Activated T-helper 2 cell treated with anti-CD3 and anti-CD28 coated beads, Interferon-gamma antibody, Interleukin-2, Interleukin-4, amounts not matched to agents 10 μg/mL and 5 μg/mL and 100 μg/mL, durations not matched to agents 14 hours and 24 hours and 36 hours (primary cell): ENCODE results near the gene DNAJC25. TPM values are rescaled to one million over a fixed set of nuclear protein-coding genes. Genes with fewer than 3 reads are reported as not detected.
A peak's percentile ranks its signal among the peaks of the same experiment; 100 is the strongest.
"Not testable (repeated sequence)": the region's sequence is repeated elsewhere in the genome, so short reads cannot be mapped to it uniquely, and the experiment has no call there.

Experiments used
- DNase-seq: peaks from one replicate; pipeline ENCODE4 v3.0.0; 2021; ENCODE audit warnings: low spot score
- H3K27ac Mint-ChIP-seq: one replicate; pipeline ENCODE4 v1.8.0; 2021; ENCODE audit warnings: mixed read lengths
- H3K27me3 Mint-ChIP-seq: one replicate; pipeline ENCODE4 v1.8.0; 2021; ENCODE audit warnings: low read depth, mixed read lengths
- H3K36me3 Mint-ChIP-seq: one replicate; pipeline ENCODE4 v1.8.0; 2021; ENCODE audit warnings: low read depth, mixed read lengths
- H3K4me1 Mint-ChIP-seq: one replicate; pipeline ENCODE4 v1.8.0; 2021; ENCODE audit warnings: low read depth, mixed read lengths
- H3K4me3 Mint-ChIP-seq: one replicate; pipeline ENCODE4 v1.8.0; 2021; ENCODE audit warnings: low read depth, mild to moderate bottlenecking, moderate library complexity, mixed read lengths
- H3K9me3 Mint-ChIP-seq: one replicate; pipeline ENCODE4 v1.8.0; 2021; ENCODE audit warnings: mixed read lengths
- intact Hi-C: fragments of 100-400 bp; cut with micrococcal nuclease; formaldehyde crosslinking; loops from one replicate; pipeline ENCODE4 v1.15.1; 2023
- total RNA-seq: library from RNA; stranded (reverse); gene quantifications from 2 replicates; pipeline ENCODE4 v1.2.3, GENCODE V29; 2022

DNAJC25 gene
- total RNA-seq, 1 donor from 2014 or later = 7.3 TPM

- no peak for DNase-seq
- no peaks in the 10 kb centered on the region for H3K9me3 Mint-ChIP-seq
- H3K4me1 Mint-ChIP-seq = peaks cover 4% of the 10 kb centered on the region
- H3K27ac Mint-ChIP-seq = no peak overlapping the region
- intact Hi-C loops = no loop called here
- H3K27me3 Mint-ChIP-seq = peaks cover 19% of the 10 kb centered on the region
- no peaks in the 10 kb centered on the region for H3K36me3 Mint-ChIP-seq
- H3K4me3 Mint-ChIP-seq = no peak overlapping the region
Measured at GRCh38 chr9:111605041-111605559, 26.0 kb upstream of the DNAJC25 start.

- no peak overlapping the region for H3K27ac Mint-ChIP-seq
- H3K9me3 Mint-ChIP-seq = no peaks in the 10 kb centered on the region
- no peak overlapping the region for H3K4me3 Mint-ChIP-seq
- intact Hi-C loops = no loop called here
- no peaks in the 10 kb centered on the region for H3K36me3 Mint-ChIP-seq
- no peak for DNase-seq
- H3K4me1 Mint-ChIP-seq = no peaks in the 10 kb centered on the region
- peaks cover 14% of the 10 kb centered on the region for H3K27me3 Mint-ChIP-seq
Measured at GRCh38 chr9:111610149-111610548, 21.0 kb upstream of the DNAJC25 start.

GRCh38 chr9:111610845-111611244 lies 20.3 kb upstream of the DNAJC25 start:
- Mint-ChIP-seq H3K4me3 (no peak overlapping the region), H3K9me3 (no peaks in the 10 kb centered on the region), H3K27me3 (peaks cover 11% of the 10 kb centered on the region), H3K4me1 (no peaks in the 10 kb centered on the region), H3K27ac (no peak overlapping the region), H3K36me3 (no peaks in the 10 kb centered on the region)
- intact Hi-C loops = no loop called here
- no peak for DNase-seq

- no peak overlapping the region for H3K4me3 Mint-ChIP-seq
- H3K36me3 Mint-ChIP-seq = no peaks in the 10 kb centered on the region
- no peak overlapping the region for H3K27ac Mint-ChIP-seq
- intact Hi-C loops = no loop called here
- H3K27me3 Mint-ChIP-seq = peaks cover 14% of the 10 kb centered on the region
- DNase-seq = no peak
- H3K4me1 Mint-ChIP-seq = no peaks in the 10 kb centered on the region
- H3K9me3 Mint-ChIP-seq = no peaks in the 10 kb centered on the region
Measured at GRCh38 chr9:111613436-111614040, 17.6 kb upstream of the DNAJC25 start.

- Mint-ChIP-seq H3K4me3 (no peak overlapping the region), H3K36me3 (no peaks in the 10 kb centered on the region), H3K9me3 (no peaks in the 10 kb centered on the region), H3K27me3 (peaks cover 10% of the 10 kb centered on the region), H3K27ac (no peak overlapping the region), H3K4me1 (no peaks in the 10 kb centered on the region)
- no peak for DNase-seq
- intact Hi-C loops = no loop called here
Measured at GRCh38 chr9:111615928-111616327, 15.2 kb upstream of the DNAJC25 start.

DNA sequence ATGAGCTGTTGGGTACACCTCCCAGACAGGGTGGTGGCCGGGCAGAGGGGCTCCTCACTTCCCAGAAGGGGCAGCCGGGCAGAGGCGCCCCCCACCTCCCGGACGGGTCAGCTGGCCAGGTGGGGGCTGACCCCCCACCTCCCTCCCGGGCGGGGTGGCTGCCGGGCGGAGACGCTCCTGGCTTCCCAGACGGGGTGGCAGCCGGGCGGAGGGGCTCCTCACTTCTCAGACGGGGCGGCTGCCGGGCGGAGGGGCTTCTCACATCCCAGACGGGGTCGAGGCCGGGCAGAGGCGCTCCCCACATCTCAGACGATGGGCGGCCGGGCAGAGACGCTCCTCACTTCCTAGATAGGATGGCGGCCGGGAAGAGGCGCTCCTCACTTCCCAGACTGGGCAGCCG lies 13.8 kb upstream of the DNAJC25 start:
- H3K9me3 Mint-ChIP-seq, H3K4me1 Mint-ChIP-seq, DNase-seq, H3K4me3 Mint-ChIP-seq, intact Hi-C loops, H3K36me3 Mint-ChIP-seq, H3K27ac Mint-ChIP-seq: not testable (repeated sequence)
- peaks cover 12% of the 10 kb centered on the region for H3K27me3 Mint-ChIP-seq

GRCh38 chr9:111621895-111622480 lies 9.1 kb upstream of the DNAJC25 start:
- Mint-ChIP-seq H3K27ac (no peak overlapping the region), H3K27me3 (peaks cover 13% of the 10 kb centered on the region), H3K9me3 (no peaks in the 10 kb centered on the region), H3K4me3 (no peak overlapping the region), H3K36me3 (no peaks in the 10 kb centered on the region), H3K4me1 (no peaks in the 10 kb centered on the region)
- intact Hi-C loops = no loop called here
- no peak for DNase-seq

- H3K4me1 Mint-ChIP-seq = no peaks in the 10 kb centered on the region
- no peaks in the 10 kb centered on the region for H3K9me3 Mint-ChIP-seq
- peaks cover 13% of the 10 kb centered on the region for H3K27me3 Mint-ChIP-seq
- intact Hi-C loops = no loop called here
- no peak overlapping the region for H3K4me3 Mint-ChIP-seq
- no peak overlapping the region for H3K27ac Mint-ChIP-seq
- no peak for DNase-seq
- H3K36me3 Mint-ChIP-seq = no peaks in the 10 kb centered on the region
Measured at GRCh38 chr9:111622626-111623025, 8.5 kb upstream of the DNAJC25 start.

- no peak for DNase-seq
- no peak overlapping the region for H3K27ac Mint-ChIP-seq
- H3K27me3 Mint-ChIP-seq = peaks cover 5% of the 10 kb centered on the region
- no peak overlapping the region for H3K4me3 Mint-ChIP-seq
- H3K36me3 Mint-ChIP-seq = peaks cover 6% of the 10 kb centered on the region
- no peaks in the 10 kb centered on the region for H3K9me3 Mint-ChIP-seq
- H3K4me1 Mint-ChIP-seq = peaks cover 13% of the 10 kb centered on the region
- intact Hi-C loops = no loop called here
Measured at GRCh38 chr9:111627260-111627963, 3.7 kb upstream of the DNAJC25 start.

DNA sequence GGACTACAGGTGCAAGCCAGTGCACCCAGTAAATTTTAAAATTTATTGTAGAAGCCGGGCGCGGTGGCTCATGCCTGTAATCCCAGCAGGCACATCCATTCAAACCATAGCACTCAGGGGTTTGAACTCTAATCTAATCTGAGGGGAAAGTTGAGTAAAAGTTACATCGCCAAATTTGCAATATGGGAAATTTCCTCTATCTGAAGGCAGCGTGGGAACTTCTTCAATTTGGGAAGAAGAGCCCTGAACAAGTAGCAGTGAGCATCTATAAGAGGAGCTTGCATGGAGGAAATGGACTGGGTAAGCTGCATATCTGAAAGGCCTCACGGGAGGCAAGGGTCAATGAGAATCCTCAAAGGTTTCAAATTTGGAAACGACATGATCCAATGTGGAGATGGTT lies 2.7 kb upstream of the DNAJC25 start:
- H3K4me1 Mint-ChIP-seq = peaks cover 23% of the 10 kb centered on the region
- peaks cover 3% of the 10 kb centered on the region for H3K27me3 Mint-ChIP-seq
- no peaks in the 10 kb centered on the region for H3K9me3 Mint-ChIP-seq
- H3K4me3 Mint-ChIP-seq = no peak overlapping the region
- no peak overlapping the region for H3K27ac Mint-ChIP-seq
- DNase-seq = no peak
- intact Hi-C loops = no loop called here
- H3K36me3 Mint-ChIP-seq = peaks cover 16% of the 10 kb centered on the region

GRCh38 chr9:111630182-111630963 lies 761 bp upstream of the DNAJC25 start:
- intact Hi-C loops = loop anchor here (2.0 to 10.0 kb wide), 3 partner anchors 60 to 1376 kb away; partner anchors contain the start of genes ECPAS and TXN
- Mint-ChIP-seq H3K27me3 (peaks cover 3% of the 10 kb centered on the region), H3K27ac (peak overlapping the region; percentile 80), H3K4me1 (peaks cover 38% of the 10 kb centered on the region), H3K9me3 (no peaks in the 10 kb centered on the region), H3K4me3 (peak overlapping the region; percentile 93), H3K36me3 (peaks cover 32% of the 10 kb centered on the region)
- DNase-seq = no peak

- DNase-seq = no peak
- Mint-ChIP-seq H3K4me3 (peak overlapping the region; percentile 93), H3K36me3 (peaks cover 32% of the 10 kb centered on the region), H3K27ac (peak overlapping the region; percentile 80), H3K4me1 (peaks cover 41% of the 10 kb centered on the region), H3K27me3 (no peaks in the 10 kb centered on the region), H3K9me3 (no peaks in the 10 kb centered on the region)
- intact Hi-C loops = loop anchor here (1.0 to 10.0 kb wide), 4 partner anchors 31 to 1376 kb away; partner anchors contain the start of genes ECPAS and TXN
Measured at GRCh38 chr9:111630964-111631213, 245 bp upstream of the DNAJC25 start.
